HepG2 (cell line): ENCODE measurements around the gene ZKSCAN3. TPM values are rescaled to one million over a fixed set of nuclear protein-coding genes. Genes with fewer than 3 reads are reported as not detected.

Experiments used
- ARID3A ChIP-seq: IDR thresholded peaks from 2 replicates; pipeline ENCODE4 v1.6.1; 2012; ENCODE audit warnings: low read depth, low read length, improper control_type of control experiment
- ESRRA ChIP-seq: sonication (generic); formaldehyde crosslinking; IDR thresholded peaks from 2 replicates; pipeline ENCODE4 v1.5.1; 2020; ENCODE audit warnings: mild to moderate bottlenecking, low read depth, missing genetic modification reagents
- GATA4 ChIP-seq: sonication (generic); IDR thresholded peaks from 2 replicates; pipeline ENCODE4 v1.6.1; 2016; ENCODE audit warnings: antibody characterized with exemption, low read depth, borderline replicate concordance
- HNF1B ChIP-seq: sonication (generic); formaldehyde crosslinking; IDR thresholded peaks from 2 replicates; pipeline ENCODE4 v1.5.1; 2020; ENCODE audit warnings: mild to moderate bottlenecking, moderate library complexity, missing genetic modification reagents
- IKZF4 ChIP-seq: sonication (generic); formaldehyde crosslinking; IDR thresholded peaks from 2 replicates; pipeline ENCODE4 v1.5.1; 2020; ENCODE audit warnings: borderline replicate concordance, mild to moderate bottlenecking, low read depth, missing genetic modification reagents; ENCODE audit errors: not compliant biosample characterization
- MIXL1 ChIP-seq: IDR thresholded peaks from 2 replicates; pipeline ENCODE4 v1.6.1; 2016
- MTF2 ChIP-seq: sonication (generic); formaldehyde crosslinking; IDR thresholded peaks from 2 replicates; pipeline ENCODE4 v1.5.0; 2020; ENCODE audit warnings: missing genetic modification reagents, borderline replicate concordance
- NFE2 ChIP-seq: sonication (generic); formaldehyde crosslinking; IDR thresholded peaks from 2 replicates; pipeline ENCODE4 v1.4.0; 2020; ENCODE audit warnings: missing genetic modification reagents
- SNAPC5 ChIP-seq: sonication (generic); formaldehyde crosslinking; IDR thresholded peaks from 2 replicates; pipeline ENCODE4 v1.8.1; 2023; ENCODE audit warnings: mild to moderate bottlenecking, missing genetic modification reagents, borderline replicate concordance
- TBX2 ChIP-seq: sonication (generic); formaldehyde crosslinking; IDR thresholded peaks from 2 replicates; pipeline ENCODE4 v1.5.0; 2020; ENCODE audit warnings: missing genetic modification reagents, mild to moderate bottlenecking, borderline replicate concordance
- TFAP4 ChIP-seq: sonication (generic); IDR thresholded peaks from 2 replicates; pipeline ENCODE4 v1.6.1; 2016; ENCODE audit warnings: low read depth, borderline replicate concordance
- THAP7 ChIP-seq: sonication (generic); formaldehyde crosslinking; IDR thresholded peaks from 2 replicates; pipeline ENCODE4 v1.8.1; 2023; ENCODE audit warnings: mild to moderate bottlenecking, missing genetic modification reagents
- ZMAT5 ChIP-seq: sonication (generic); formaldehyde crosslinking; IDR thresholded peaks from 2 replicates; pipeline ENCODE4 v1.5.0; 2020; ENCODE audit warnings: mild to moderate bottlenecking, low read depth, missing genetic modification reagents, borderline replicate concordance
- ZNF281 ChIP-seq: sonication (generic); formaldehyde crosslinking; IDR thresholded peaks from 2 replicates; pipeline ENCODE4 v1.4.0; 2020; ENCODE audit warnings: missing genetic modification reagents, borderline replicate concordance
- ZNF414 ChIP-seq: sonication (generic); formaldehyde crosslinking; IDR thresholded peaks from 2 replicates; pipeline ENCODE4 v1.5.0; 2020; ENCODE audit warnings: missing genetic modification reagents
- ZNF468 ChIP-seq: sonication (generic); formaldehyde crosslinking; IDR thresholded peaks from 2 replicates; pipeline ENCODE4 v1.8.0; 2022; ENCODE audit warnings: mild to moderate bottlenecking, moderate library complexity, missing genetic modification reagents
- ZNF605 ChIP-seq: sonication (generic); formaldehyde crosslinking; IDR thresholded peaks from 2 replicates; pipeline ENCODE4 v1.8.0; 2022; ENCODE audit warnings: mild to moderate bottlenecking, missing genetic modification reagents
- polyA plus RNA-seq, 8 experiments: library from polyadenylated mRNA; depleted of rRNA in 3 of 8; stranded (reverse) in 7 of 8; unstranded in 1 of 8; fragments of >200 nt; fragmentation: Illumina TruSeq in 4 of 8; extraction: Trizol in 4 of 8; gene quantifications; 2 replicates each; pipeline versions ENCODE4 v1.2.1 to v1.2.3, GENCODE V29; 2011 to 2016; ENCODE audit warnings: low read depth in 4 of 8, missing spikeins in 1 of 8, mixed read lengths in 1 of 8; ENCODE audit not compliant: insufficient read depth in 1 of 8
- total RNA-seq, 5 experiments: library from RNA; depleted of rRNA; stranded (reverse); fragments of >200 nt; fragmentation: Illumina TruSeq; extraction: Trizol; gene quantifications; 2 replicates each; pipeline ENCODE4 v1.2.3, GENCODE V29; 2016; ENCODE audit warnings: low read depth in 1 of 5

Gene ZKSCAN3
- total and polyA plus RNA-seq, 2 of the 13 experiments (the other 11 are each of a cell fraction or from before 2014, with no cell fraction given), result 3.3 to 7.4 TPM

- peak; percentile 94 for TF ChIP-seq ZNF605 (CRISPR knock-in tag)
- TF ChIP-seq TBX2 (CRISPR knock-in tag), result peak; percentile 93
- peak; percentile 80 for TF ChIP-seq IKZF4 (CRISPR knock-in tag)
- TF ChIP-seq NFE2 (CRISPR knock-in tag), result no peak
- no peak for TF ChIP-seq GATA4
- TF ChIP-seq MTF2 (CRISPR knock-in tag), result peak; percentile 84; the same call in 1 of the 2 replicates
- peak; percentile 84; the same call in 1 of the 2 replicates for TF ChIP-seq ZNF414 (CRISPR knock-in tag)
- peak; percentile 79; the same call in 1 of the 2 replicates for TF ChIP-seq MIXL1
- TF ChIP-seq ESRRA (CRISPR knock-in tag), result peak; percentile 62; the same call in 1 of the 2 replicates
- peak; percentile 56; the same call in 1 of the 2 replicates for TF ChIP-seq THAP7
- no peak for TF ChIP-seq ZMAT5 (CRISPR knock-in tag)
- TF ChIP-seq ZNF468 (CRISPR knock-in tag), result peak; percentile 90
- 0 out of 2 replicates have a peak, but pooled peaks have one; percentile 40 for TF ChIP-seq ARID3A
- peak; percentile 94 for TF ChIP-seq SNAPC5 (CRISPR knock-in tag)
- TF ChIP-seq ZNF281 (CRISPR knock-in tag), result peak; percentile 57; the same call in 1 of the 2 replicates
- TF ChIP-seq HNF1B, result peak; percentile 97
- peak; percentile 99 for TF ChIP-seq TFAP4
These were observed 33.7 kb downstream of the ZKSCAN3 start (continued) for GRCh38 chr6:28383235-28384142.
